SU-DHL-6 (cell line): Measurements from ENCODE around the gene KMT2A.
"Not testable (repeated sequence)": the region's sequence is repeated elsewhere in the genome, so short reads cannot be mapped to it uniquely, and the experiment has no call there.

ENCODE experiments used
- H2AFZ ChIP-seq: fragments of 200-600 bp; sonication (generic); 2 replicates; pipeline ENCODE4 v1.6.1; 2014; ENCODE audit warnings: low read depth, mild to moderate bottlenecking, moderate library complexity, mixed read lengths, antibody characterized with exemption, low read length; ENCODE audit not compliant: severe bottlenecking
- H3F3A ChIP-seq: fragments of 200-600 bp; shearing (Covaris generic); 2 replicates; pipeline ENCODE4 v1.6.0; 2016; ENCODE audit warnings: antibody characterized with exemption, mild to moderate bottlenecking; ENCODE audit not compliant: insufficient read depth
- H3K27ac ChIP-seq: fragments of 200-600 bp; sonication (generic); 2 replicates; pipeline ENCODE4 v1.5.1; 2016; ENCODE audit warnings: low read depth, mild to moderate bottlenecking, low read length, moderate library complexity, mixed read lengths
- H3K27me3 ChIP-seq: fragments of 200-600 bp; sonication (generic), shearing (Covaris generic); 2 replicates; pipeline ENCODE4 v1.6.0; 2014; ENCODE audit warnings: mild to moderate bottlenecking, low read length
- H3K36me3 ChIP-seq: fragments of 200-600 bp; sonication (generic); 2 replicates; pipeline ENCODE4 v1.6.1; 2014; ENCODE audit warnings: mild to moderate bottlenecking, low read length, mixed read lengths
- H3K4me2 ChIP-seq: fragments of 300-600, 200-600 bp; shearing (Covaris generic), sonication (generic); 2 replicates; pipeline ENCODE4 v1.6.0; 2014; ENCODE audit warnings: low read length, low read depth, mild to moderate bottlenecking; ENCODE audit not compliant: poor library complexity, severe bottlenecking
- H3K4me3 ChIP-seq: fragments of 200-600 bp; sonication (generic); 2 replicates; pipeline ENCODE4 v1.5.1; 2014; ENCODE audit warnings: antibody characterized with exemption, low read length, mild to moderate bottlenecking, mixed read lengths; ENCODE audit not compliant: insufficient read depth, poor library complexity, severe bottlenecking
- H3K79me2 ChIP-seq: fragments of 200-600 bp; sonication (generic); 2 replicates; pipeline ENCODE4 v1.6.1; 2014; ENCODE audit warnings: mild to moderate bottlenecking, low read length, moderate library complexity; ENCODE audit not compliant: insufficient read depth
- H3K9ac ChIP-seq: fragments of 200-600 bp; sonication (generic); 2 replicates; pipeline ENCODE4 v1.7.0; 2014; ENCODE audit warnings: mild to moderate bottlenecking, low read length
- H3K9me2 ChIP-seq: fragments of 200-600 bp; sonication (generic); replicated peaks from 2 replicates; pipeline ENCODE4 v1.6.1; 2014; ENCODE audit warnings: low read length; ENCODE audit not compliant: insufficient read depth
- H3K9me3 ChIP-seq: fragments of 200-600 bp; sonication (generic); 2 replicates; pipeline ENCODE4 v1.6.1; 2014; ENCODE audit warnings: low read length, mixed read lengths; ENCODE audit not compliant: insufficient read depth
- H4K20me1 ChIP-seq: fragments of 200-600 bp; sonication (generic); 2 replicates; pipeline ENCODE4 v1.6.1; 2014; ENCODE audit warnings: low read depth, mild to moderate bottlenecking, antibody characterized with exemption, low read length, moderate library complexity, mixed read lengths
- CTCF ChIP-seq: fragments of 200-600 bp; sonication (generic); IDR thresholded peaks from one replicate; pipeline ENCODE4 v1.5.1; 2017; ENCODE audit warnings: antibody characterized with exemption, mild to moderate bottlenecking, low read length, moderate library complexity; ENCODE audit not compliant: insufficient read depth, poor library complexity, severe bottlenecking
- EZH2phosphoT487 ChIP-seq: fragments of 200-600 bp; sonication (generic), shearing (Covaris generic); conservative IDR thresholded peaks from 2 replicates; pipeline ENCODE4 v1.6.1; 2018; ENCODE audit warnings: mild to moderate bottlenecking, antibody characterized with exemption, low read length, moderate library complexity, mixed read lengths

KMT2A gene

DNA sequence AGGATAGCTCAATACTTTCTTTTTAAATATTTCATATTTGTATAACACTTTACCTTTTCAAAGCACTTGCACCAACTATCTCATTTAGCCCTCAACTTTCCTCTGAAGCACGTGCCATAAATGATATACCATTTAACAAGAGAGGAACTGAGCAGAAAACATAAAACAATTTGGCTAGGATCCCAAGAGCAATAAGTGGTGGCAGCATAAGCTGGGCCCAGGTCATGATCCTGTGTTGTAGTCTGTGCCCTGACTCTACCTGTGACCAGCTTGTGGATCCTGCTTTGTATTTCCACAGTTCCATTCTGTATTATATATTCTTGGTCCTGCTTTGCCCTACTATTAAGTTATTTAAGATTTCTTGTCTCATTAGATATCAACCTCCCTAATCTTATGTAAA is 23.4 kb upstream of the KMT2A start:
- H3K9ac ChIP-seq, result no peak overlapping the region
- H3K79me2 ChIP-seq, result peaks cover 15% of the 10 kb centered on the region; the same call in 1 of the 2 replicates
- H2AFZ ChIP-seq, result no peak overlapping the region
- no peaks in the 10 kb centered on the region for H3K27me3 ChIP-seq
- H3K9me2 ChIP-seq, result no peaks in the 10 kb centered on the region
- H3K4me2 ChIP-seq, result no peak overlapping the region
- H3K36me3 ChIP-seq, result peaks cover 12% of the 10 kb centered on the region
- no peak overlapping the region for H3K27ac ChIP-seq
- no peak overlapping the region for H3K4me3 ChIP-seq
- H4K20me1 ChIP-seq, result peaks cover 6% of the 10 kb centered on the region; the same call in 1 of the 2 replicates
- TF ChIP-seq CTCF (no peak), EZH2phosphoT487 (no peak)
- peaks cover 12% of the 10 kb centered on the region; the same call in 1 of the 2 replicates for H3F3A ChIP-seq
- H3K9me3 ChIP-seq, result no peaks in the 10 kb centered on the region

GRCh38 chr11:118415062-118415738 is 21.1 kb upstream of the KMT2A start:
- no peaks in the 10 kb centered on the region for H3K9me3 ChIP-seq
- H3K27me3 ChIP-seq, result no peaks in the 10 kb centered on the region
- H3K27ac ChIP-seq, result no peak overlapping the region
- H3K79me2 ChIP-seq, result 0 out of 2 replicates have a peak, but pooled peaks cover 4% of the 10 kb centered on the region
- 0 out of 2 replicates have a peak, but pooled peaks cover 3% of the 10 kb centered on the region for H3F3A ChIP-seq
- H3K9ac ChIP-seq, result no peak overlapping the region
- no peak for TF ChIP-seq CTCF
- no peak for TF ChIP-seq EZH2phosphoT487
- H3K9me2 ChIP-seq, result no peaks in the 10 kb centered on the region
- H3K4me3 ChIP-seq, result no peak overlapping the region
- H4K20me1 ChIP-seq, result no peaks in the 10 kb centered on the region
- H3K36me3 ChIP-seq, result no peaks in the 10 kb centered on the region
- H3K4me2 ChIP-seq, result no peak overlapping the region
- no peak overlapping the region for H2AFZ ChIP-seq

DNA sequence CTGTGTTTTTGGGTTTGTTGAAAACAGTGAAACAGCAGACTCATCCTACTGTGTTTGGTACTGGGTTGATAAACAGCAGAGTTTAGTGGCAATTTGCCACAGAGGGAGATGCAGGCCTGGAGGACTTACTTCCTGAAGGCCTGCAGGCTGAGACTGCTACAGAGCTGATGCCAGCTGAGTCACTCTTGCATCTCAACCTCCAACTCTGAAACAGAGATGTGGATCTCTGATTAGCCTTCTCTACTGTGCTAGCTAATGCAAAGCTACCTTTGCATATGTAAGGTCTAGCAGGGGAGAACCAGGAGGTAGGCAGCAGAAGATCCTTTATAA is 20.6 kb upstream of the KMT2A start:
- H3K4me3 ChIP-seq, result no peak overlapping the region
- 0 out of 2 replicates have a peak, but pooled peaks cover 4% of the 10 kb centered on the region for H3K79me2 ChIP-seq
- no peak for TF ChIP-seq CTCF
- no peak for TF ChIP-seq EZH2phosphoT487
- H3K9me3 ChIP-seq, result no peaks in the 10 kb centered on the region
- no peaks in the 10 kb centered on the region for H3K9me2 ChIP-seq
- no peak overlapping the region for H3K9ac ChIP-seq
- no peaks in the 10 kb centered on the region for H4K20me1 ChIP-seq
- H3F3A ChIP-seq, result 0 out of 2 replicates have a peak, but pooled peaks cover 3% of the 10 kb centered on the region
- no peaks in the 10 kb centered on the region for H3K27me3 ChIP-seq
- H2AFZ ChIP-seq, result no peak overlapping the region
- no peak overlapping the region for H3K27ac ChIP-seq
- H3K36me3 ChIP-seq, result no peaks in the 10 kb centered on the region
- H3K4me2 ChIP-seq, result no peak overlapping the region

DNA sequence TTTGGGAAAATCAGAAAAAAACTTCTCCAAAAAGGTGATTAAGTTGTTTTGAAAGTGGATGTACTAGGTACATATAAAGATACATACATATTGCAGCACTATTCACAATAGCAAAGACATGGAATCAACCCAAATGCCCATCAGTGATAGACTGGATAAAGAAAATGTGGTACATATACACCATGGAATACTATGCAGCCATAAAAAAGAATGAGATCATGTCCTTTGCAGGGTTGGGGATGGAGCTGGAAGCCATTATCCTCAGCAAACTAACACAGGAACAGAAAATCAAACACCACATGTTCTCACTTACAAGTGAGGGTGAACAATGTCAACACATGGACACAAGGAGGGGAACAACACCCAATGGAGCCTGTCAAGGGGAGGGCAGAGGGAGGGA is 19.4 kb upstream of the KMT2A start:
- H4K20me1 ChIP-seq, H2AFZ ChIP-seq, H3K36me3 ChIP-seq, H3K27me3 ChIP-seq, H3F3A ChIP-seq, H3K4me3 ChIP-seq, H3K27ac ChIP-seq, H3K9me2 ChIP-seq, H3K4me2 ChIP-seq, H3K9ac ChIP-seq, H3K79me2 ChIP-seq, H3K9me3 ChIP-seq: not testable (repeated sequence)
